Measurements from ENCODE around the gene SLC6A20. TPM values are rescaled to one million over a fixed set of nuclear protein-coding genes. Genes with fewer than 3 reads are reported as not detected.

Gene SLC6A20
- total and polyA plus RNA-seq, 7 donors, result 0.16 to 1.4 (median 0.60) TPM; not detected in 4

- Histone ChIP-seq H3K36me3 (peaks cover 23 to 99% (median 59%) of the 10 kb centered on the region in 4 donors), H3K9me3 (no peaks in the 10 kb centered on the region), H3K27ac (no peak overlapping the region), H3K4me3 (no peak overlapping the region), H3K4me1 (no peaks in the 10 kb centered on the region), H3K27me3 (no peaks in the 10 kb centered on the region)
- DNase-seq, result no peak
- intact Hi-C loops (cut with DNase I), result no loop called here
- TF ChIP-seq CTCF (IDR thresholded peaks at IDR 0.05), result no peak
- no peak for TF ChIP-seq POLR2A (IDR thresholded peaks at IDR 0.05)
- no peak for TF ChIP-seq POLR2AphosphoS5 (IDR thresholded peaks at IDR 0.05)
- no peak for TF ChIP-seq EP300 (IDR thresholded peaks at IDR 0.05)
Observed at GRCh38 chr3:45736707-45737106, 59.6 kb downstream of the SLC6A20 start.

- Histone ChIP-seq H3K4me3 (no peak overlapping the region), H3K27ac (no peak overlapping the region), H3K27me3 (no peaks in the 10 kb centered on the region), H3K4me1 (no peaks in the 10 kb centered on the region), H3K36me3 (peaks cover 7 to 73% (median 24%) of the 10 kb centered on the region in 4 donors), H3K9me3 (no peaks in the 10 kb centered on the region)
- no peak for DNase-seq
- 74 to 83% methylated on average over 4 of the region's 4 CpGs for WGBS, 2 donors
- intact Hi-C loops (cut with DNase I), result no loop called here
- no peak for TF ChIP-seq EP300 (IDR thresholded peaks at IDR 0.05)
- TF ChIP-seq CTCF (IDR thresholded peaks at IDR 0.05), result no peak
Observed at GRCh38 chr3:45730409-45731154, 65.8 kb downstream of the SLC6A20 start.

- Histone ChIP-seq H3K36me3 (peaks cover 0 to 73% (median 20%) of the 10 kb centered on the region in 4 donors), H3K4me1 (no peaks in the 10 kb centered on the region), H3K27ac (no peak overlapping the region), H3K9me3 (no peaks in the 10 kb centered on the region), H3K4me3 (no peak overlapping the region), H3K27me3 (no peaks in the 10 kb centered on the region)
- TF ChIP-seq EP300 (IDR thresholded peaks at IDR 0.05), result no peak
- no peak for TF ChIP-seq CTCF (IDR thresholded peaks at IDR 0.05)
- TF ChIP-seq POLR2AphosphoS5 (IDR thresholded peaks at IDR 0.05), result no peak
- no peak for TF ChIP-seq POLR2A (IDR thresholded peaks at IDR 0.05)
- whole genome bisulfite sequencing, 2 donors, result 72 to 94% methylated on average over 2 of the region's 2 CpGs
- DNase-seq, result no peak
- intact Hi-C loops (cut with DNase I), result no loop called here
Observed at GRCh38 chr3:45729614-45730013, 66.7 kb downstream of the SLC6A20 start.

GRCh38 chr3:45724911-45725310, 71.4 kb downstream of the SLC6A20 start:
- intact Hi-C loops (cut with DNase I), result no loop called here
- DNase-seq, result no peak
- H3K36me3 ChIP-seq, result peaks cover 4 to 57% (median 7%) of the 10 kb centered on the region in 4 donors
- no peak overlapping the region for H3K27ac ChIP-seq
- TF ChIP-seq EP300 (IDR thresholded peaks at IDR 0.05) (no peak), POLR2A (IDR thresholded peaks at IDR 0.05) (no peak), POLR2AphosphoS5 (IDR thresholded peaks at IDR 0.05) (no peak), CTCF (IDR thresholded peaks at IDR 0.05) (no peak)
- no peaks in the 10 kb centered on the region for H3K9me3 ChIP-seq
- H3K27me3 ChIP-seq, result no peaks in the 10 kb centered on the region
- WGBS, 2 donors, result 81 to 88% methylated on average over 3 of the region's 3 CpGs
- H3K4me1 ChIP-seq, result peaks cover 0 to under 1% (median 0%) of the 10 kb centered on the region in 4 donors
- H3K4me3 ChIP-seq, result no peak overlapping the region

Data from sigmoid colon (tissue), 7 donors.